ENCODE data around the gene GTF3C5.
"Not testable (repeated sequence)": the region's sequence is repeated elsewhere in the genome, so short reads cannot be mapped to it uniquely, and the experiment has no call there.

Gene GTF3C5

GRCh38 chr9:133072210-133072609 lies 41.4 kb downstream of the GTF3C5 start:
- not testable (repeated sequence) for DNase-seq

GRCh38 chr9:133073086-133074014 lies 42.6 kb downstream of the GTF3C5 start:
- no peak for DNase-seq

- DNase-seq, result no peak
These were observed 43.4 kb downstream of the GTF3C5 start for GRCh38 chr9:133074111-133074651.

GRCh38 chr9:133075925-133076630 lies 45.3 kb downstream of the GTF3C5 start:
- DNase-seq, result no peak

- no peak for DNase-seq
These were observed 45.9 kb downstream of the GTF3C5 start for GRCh38 chr9:133076691-133077090.

- no peak for DNase-seq
These were observed 47.7 kb downstream of the GTF3C5 start for GRCh38 chr9:133078486-133078885.

GRCh38 chr9:133080161-133080560 lies 49.4 kb downstream of the GTF3C5 start:
- no peak for DNase-seq

GRCh38 chr9:133080786-133081779 lies 50.3 kb downstream of the GTF3C5 start:
- not testable (repeated sequence) for DNase-seq

- not testable (repeated sequence) for DNase-seq
These were observed 51.3 kb downstream of the GTF3C5 start for GRCh38 chr9:133081957-133082644.

GRCh38 chr9:133083688-133084087 lies 52.9 kb downstream of the GTF3C5 start:
- not testable (repeated sequence) for DNase-seq

GRCh38 chr9:133086212-133086860 lies 55.5 kb downstream of the GTF3C5 start:
- not testable (repeated sequence) for DNase-seq

- DNase-seq, result no peak
These were observed 56.1 kb downstream of the GTF3C5 start for GRCh38 chr9:133086894-133087293.

GRCh38 chr9:133087429-133088145 lies 56.8 kb downstream of the GTF3C5 start:
- DNase-seq, result no peak

- DNase-seq, result no peak
These were observed 57.5 kb downstream of the GTF3C5 start for GRCh38 chr9:133088146-133088750.

- DNase-seq, result no peak
These were observed 58.0 kb downstream of the GTF3C5 start for GRCh38 chr9:133088756-133089155.

- DNase-seq, result no peak
These were observed 58.5 kb downstream of the GTF3C5 start for GRCh38 chr9:133089271-133089671.

GRCh38 chr9:133090187-133090586 lies 59.4 kb downstream of the GTF3C5 start:
- no peak for DNase-seq

- no peak for DNase-seq
These were observed 60.1 kb downstream of the GTF3C5 start for GRCh38 chr9:133090752-133091385.

GRCh38 chr9:133094351-133094750 lies 63.6 kb downstream of the GTF3C5 start:
- not testable (repeated sequence) for DNase-seq
